Fibroblast of lung (primary cell): ENCODE measurements around the gene ENOX1. TPM values are rescaled to one million over a fixed set of nuclear protein-coding genes. Genes with fewer than 3 reads are reported as not detected.

Experiments used
- DNase-seq, 2 donors: peaks; one replicate each; pipeline versions ENCODE4 v3.0.0 to v3.0.0-alpha.2; 2010; ENCODE audit warnings: low read depth in 2 of 2
- H2AFZ ChIP-seq: 2 replicates; pipeline ENCODE4 v1.5.1; 2012; ENCODE audit warnings: low read length, control low read depth, inconsistent platforms
- H3K27ac ChIP-seq: 2 replicates; pipeline ENCODE4 v1.5.1; 2011; ENCODE audit warnings: low read length, control low read depth; ENCODE audit not compliant: insufficient read depth
- H3K27me3 ChIP-seq: 2 replicates; pipeline ENCODE4 v1.5.1; 2011; ENCODE audit warnings: mild to moderate bottlenecking, low read length; ENCODE audit not compliant: control insufficient read depth, insufficient read depth
- H3K36me3 ChIP-seq: 2 replicates; pipeline ENCODE4 v1.5.1; 2011; ENCODE audit warnings: low read length; ENCODE audit not compliant: control insufficient read depth, insufficient read depth
- H3K4me1 ChIP-seq: 2 replicates; pipeline ENCODE4 v1.5.1; 2011; ENCODE audit warnings: low read length; ENCODE audit not compliant: control insufficient read depth, insufficient read depth; ENCODE audit errors: extremely low read depth
- H3K4me2 ChIP-seq: 2 replicates; pipeline ENCODE4 v1.5.1; 2011; ENCODE audit warnings: low read length, control low read depth; ENCODE audit not compliant: insufficient read depth; ENCODE audit errors: extremely low read depth
- H3K4me3 ChIP-seq, 4 experiments: fragments of 200-600 bp in 1 of 4; sonication (generic) in 1 of 4; replicated peaks in 1 of 4; 2 replicates each; pipeline ENCODE4 v1.5.1; 2011 to 2016; ENCODE audit warnings: low read length in 4 of 4, low read depth in 3 of 4, mild to moderate bottlenecking in 3 of 4, control low read depth in 2 of 4, inconsistent platforms in 1 of 4, mixed read lengths in 1 of 4; ENCODE audit not compliant: insufficient read depth in 1 of 4; ENCODE audit errors: control extremely low read depth in 1 of 4
- H3K79me2 ChIP-seq: 2 replicates; pipeline ENCODE4 v1.5.1; 2012; ENCODE audit warnings: mild to moderate bottlenecking, low read length, inconsistent platforms; ENCODE audit not compliant: control insufficient read depth, insufficient read depth
- H3K9ac ChIP-seq: 2 replicates; pipeline ENCODE4 v1.5.1; 2011; ENCODE audit warnings: mild to moderate bottlenecking, low read length, control low read depth; ENCODE audit not compliant: insufficient read depth
- H3K9me3 ChIP-seq: 2 replicates; pipeline ENCODE4 v1.5.1; 2012; ENCODE audit warnings: low read depth, low read length; ENCODE audit not compliant: control insufficient read depth, insufficient read depth
- H4K20me1 ChIP-seq: 2 replicates; pipeline ENCODE4 v1.5.1; 2011; ENCODE audit warnings: low read length; ENCODE audit not compliant: control insufficient read depth, insufficient read depth; ENCODE audit errors: extremely low read depth
- EZH2 ChIP-seq: IDR thresholded peaks from 2 replicates; pipeline ENCODE4 v1.5.1; 2012; ENCODE audit warnings: low read length, control low read depth, mild to moderate bottlenecking; ENCODE audit errors: missing control alignments
- polyA plus RNA-seq, 2 donors: library from polyadenylated mRNA; depleted of rRNA in 1 of 2; stranded (reverse) in 1 of 2; unstranded in 1 of 2; fragments of >200 nt; gene quantifications; 2 replicates each; pipeline ENCODE4 v1.2.1, GENCODE V29; 2011 to 2012; ENCODE audit warnings: missing spikeins in 1 of 2
- total RNA-seq: library from RNA; depleted of rRNA; stranded (reverse); fragments of >200 nt; gene quantifications from 2 replicates; pipeline ENCODE4 v1.2.1, GENCODE V29; 2014
- TF ChIP-seq, protein P1 (sequence below), 2 donors: IDR thresholded peaks in 1 of 2; conservative IDR thresholded peaks in 1 of 2; 1 replicate in 1 of 2; 2 replicates in 1 of 2; pipeline ENCODE4 v1.5.1; 2011 to 2012; ENCODE audit warnings: low read length in 2 of 2, control low read depth in 1 of 2, inconsistent platforms in 1 of 2, low read depth in 1 of 2, mild to moderate bottlenecking in 1 of 2

The ENOX1 gene
- total and polyA plus RNA-seq, 2 donors (not counting 1 experiment from before 2014, with no cell fraction given): 3.5 to 7.6 TPM

DNA sequence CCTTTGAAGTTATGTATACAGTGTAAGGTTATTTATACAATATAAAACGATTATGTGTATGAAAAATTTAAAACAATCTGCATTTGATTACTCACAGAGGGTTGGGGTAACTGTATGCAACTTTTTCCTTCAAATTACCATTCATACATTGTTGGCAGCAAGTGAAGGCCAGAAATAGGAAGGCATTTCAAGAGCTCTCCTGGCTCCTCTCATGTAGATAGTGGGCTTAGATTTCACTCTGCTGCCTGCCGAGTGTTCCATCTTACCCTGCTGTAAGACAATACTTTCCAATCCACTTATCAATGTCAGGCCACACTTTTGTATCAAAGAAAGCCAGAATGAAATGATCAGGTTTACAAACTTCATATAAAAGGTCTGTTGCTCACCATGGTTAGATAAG, 518.1 kb downstream of the ENOX1 start:
- DNase-seq: no peak
- Histone ChIP-seq H3K4me2 (peak overlapping the region; percentile 34), H3K27me3 (no peaks in the 10 kb centered on the region), H3K79me2 (no peaks in the 10 kb centered on the region), H3K9ac (no peak overlapping the region), H3K27ac (peak overlapping the region; percentile 53), H4K20me1 (no peaks in the 10 kb centered on the region), H3K9me3 (no peaks in the 10 kb centered on the region), H3K4me1 (peaks cover 11% of the 10 kb centered on the region), H3K4me3 (no peak overlapping the region), H2AFZ (no peak overlapping the region), H3K36me3 (no peaks in the 10 kb centered on the region)
- TF ChIP-seq, protein P1, sequence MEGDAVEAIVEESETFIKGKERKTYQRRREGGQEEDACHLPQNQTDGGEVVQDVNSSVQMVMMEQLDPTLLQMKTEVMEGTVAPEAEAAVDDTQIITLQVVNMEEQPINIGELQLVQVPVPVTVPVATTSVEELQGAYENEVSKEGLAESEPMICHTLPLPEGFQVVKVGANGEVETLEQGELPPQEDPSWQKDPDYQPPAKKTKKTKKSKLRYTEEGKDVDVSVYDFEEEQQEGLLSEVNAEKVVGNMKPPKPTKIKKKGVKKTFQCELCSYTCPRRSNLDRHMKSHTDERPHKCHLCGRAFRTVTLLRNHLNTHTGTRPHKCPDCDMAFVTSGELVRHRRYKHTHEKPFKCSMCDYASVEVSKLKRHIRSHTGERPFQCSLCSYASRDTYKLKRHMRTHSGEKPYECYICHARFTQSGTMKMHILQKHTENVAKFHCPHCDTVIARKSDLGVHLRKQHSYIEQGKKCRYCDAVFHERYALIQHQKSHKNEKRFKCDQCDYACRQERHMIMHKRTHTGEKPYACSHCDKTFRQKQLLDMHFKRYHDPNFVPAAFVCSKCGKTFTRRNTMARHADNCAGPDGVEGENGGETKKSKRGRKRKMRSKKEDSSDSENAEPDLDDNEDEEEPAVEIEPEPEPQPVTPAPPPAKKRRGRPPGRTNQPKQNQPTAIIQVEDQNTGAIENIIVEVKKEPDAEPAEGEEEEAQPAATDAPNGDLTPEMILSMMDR (conservative IDR thresholded peaks at IDR 0.05 in 1 of 2, IDR thresholded peaks at IDR 0.05 in 1 of 2; ENCODE audit: low read depth in 1 of 2, low read length in 2 of 2): no peak
- no peak for TF ChIP-seq EZH2

DNA sequence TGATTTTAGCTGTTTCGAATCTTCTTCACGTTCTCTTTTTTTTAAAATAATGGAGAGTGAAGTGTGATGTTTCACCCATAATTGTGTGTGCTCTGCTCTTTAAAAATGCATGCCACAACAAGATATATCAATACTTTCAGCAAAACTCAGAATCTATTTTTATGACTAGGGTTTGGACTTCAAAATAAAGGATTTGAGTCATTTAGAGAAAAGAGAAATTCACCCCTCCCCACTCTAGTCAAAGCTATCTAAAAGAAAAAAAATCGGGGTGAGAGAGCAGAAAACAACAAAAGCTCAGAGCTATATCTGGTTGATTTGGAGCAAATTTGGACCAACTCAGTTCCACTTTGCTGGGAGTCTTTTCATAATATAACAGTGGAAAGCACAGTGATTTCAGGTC, 518.9 kb downstream of the ENOX1 start:
- H3K4me2 ChIP-seq: no peak overlapping the region
- DNase-seq: no peak
- H3K4me1 ChIP-seq: peaks cover 11% of the 10 kb centered on the region
- no peak overlapping the region for H3K9ac ChIP-seq
- H3K27ac ChIP-seq: no peak overlapping the region
- no peak overlapping the region for H2AFZ ChIP-seq
- H4K20me1 ChIP-seq: no peaks in the 10 kb centered on the region
- no peaks in the 10 kb centered on the region for H3K9me3 ChIP-seq
- no peaks in the 10 kb centered on the region for H3K79me2 ChIP-seq
- no peaks in the 10 kb centered on the region for H3K36me3 ChIP-seq
- no peak for TF ChIP-seq EZH2
- TF ChIP-seq, protein P1 (conservative IDR thresholded peaks at IDR 0.05 in 1 of 2, IDR thresholded peaks at IDR 0.05 in 1 of 2; ENCODE audit: low read depth in 1 of 2, low read length in 2 of 2): no peak
- no peaks in the 10 kb centered on the region for H3K27me3 ChIP-seq
- no peak overlapping the region for H3K4me3 ChIP-seq

DNA sequence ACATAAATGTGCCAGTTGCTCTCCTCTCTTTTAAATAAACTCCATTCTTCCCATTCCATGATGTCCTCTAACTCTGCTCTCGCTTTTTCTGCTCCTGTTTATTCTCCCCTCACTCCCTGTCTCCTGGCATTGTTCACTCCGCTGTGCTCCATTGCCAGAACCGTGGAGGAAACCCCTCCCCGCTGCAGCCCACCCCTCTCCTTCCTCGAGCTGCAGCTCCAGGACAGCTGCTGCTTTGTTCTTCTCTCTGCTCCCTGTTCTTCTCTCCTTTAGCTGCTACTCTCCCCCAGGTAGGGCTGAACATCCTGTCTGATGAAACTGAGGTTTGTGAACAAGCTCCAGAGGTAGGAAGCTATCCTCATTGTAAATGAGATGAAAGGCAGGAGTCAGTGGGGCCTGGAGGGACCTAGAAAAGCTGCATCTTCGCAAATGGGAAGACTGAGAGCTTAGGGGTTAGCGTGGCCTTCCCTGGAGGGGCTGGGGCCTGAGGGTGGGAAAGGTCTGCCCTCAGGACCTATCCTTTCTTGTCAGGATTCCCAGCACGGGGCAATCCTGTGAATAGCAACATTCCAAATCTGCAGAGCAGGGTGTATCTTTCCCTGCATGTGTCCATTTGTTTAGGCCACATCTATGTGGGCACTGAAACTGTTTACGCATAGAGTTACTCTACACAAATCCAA, 519.7 kb downstream of the ENOX1 start:
- TF ChIP-seq EZH2: no peak
- TF ChIP-seq, protein P1 (conservative IDR thresholded peaks at IDR 0.05 in 1 of 2, IDR thresholded peaks at IDR 0.05 in 1 of 2; ENCODE audit: low read depth in 1 of 2, low read length in 2 of 2): no peak
- Histone ChIP-seq H4K20me1 (no peaks in the 10 kb centered on the region), H3K36me3 (no peaks in the 10 kb centered on the region), H2AFZ (no peak overlapping the region), H3K4me2 (no peak overlapping the region), H3K27me3 (no peaks in the 10 kb centered on the region), H3K4me3 (no peak overlapping the region), H3K4me1 (peaks cover 11% of the 10 kb centered on the region), H3K9me3 (no peaks in the 10 kb centered on the region), H3K9ac (no peak overlapping the region), H3K79me2 (no peaks in the 10 kb centered on the region), H3K27ac (no peak overlapping the region)
- no peak for DNase-seq
